Sigmoid colon (tissue), 7 donors: ENCODE measurements around the gene FIBCD1. TPM values are rescaled to one million over a fixed set of nuclear protein-coding genes. Genes with fewer than 3 reads are reported as not detected.
A peak's percentile ranks its signal among the peaks of the same experiment; 100 is the strongest.

Source experiments
- DNase-seq: peaks from one replicate; pipeline ENCODE4 v3.0.0-alpha.2; 2019
- H3K27ac ChIP-seq, 4 donors: fragments of 200-600 bp; sonication (generic); one replicate each; pipeline ENCODE4 v1.5.1; 2016 to 2019; ENCODE audit warnings: mild to moderate bottlenecking in 1 of 4
- H3K27me3 ChIP-seq, 3 donors: fragments of 200-600 bp; sonication (generic); one replicate each; pipeline ENCODE4 v1.5.1; 2019; ENCODE audit warnings: mild to moderate bottlenecking in 1 of 3
- H3K36me3 ChIP-seq, 4 donors: fragments of 200-600 bp; sonication (generic); one replicate each; pipeline ENCODE4 v1.5.1; 2016 to 2019
- H3K4me1 ChIP-seq, 4 donors: fragments of 200-600 bp; sonication (generic); one replicate each; pipeline ENCODE4 v1.5.1; 2017 to 2019
- H3K4me3 ChIP-seq, 4 donors: fragments of 200-600 bp; sonication (generic); one replicate each; pipeline ENCODE4 v1.5.1; 2017 to 2019; ENCODE audit warnings: mild to moderate bottlenecking in 2 of 4, moderate library complexity in 1 of 4
- H3K9me3 ChIP-seq, 4 donors: fragments of 200-600 bp in 3 of 4; sonication (generic) in 3 of 4; one replicate each; pipeline versions ENCODE4 v1.5.1 to v1.6.1; 2013 to 2019
- EP300 ChIP-seq, 4 donors: sonication (generic); formaldehyde crosslinking; IDR thresholded peaks; one replicate each; pipeline ENCODE4 v1.6.1; 2017; ENCODE audit warnings: antibody characterized with exemption in 4 of 4
- POLR2A ChIP-seq, 2 donors: fragments of 450-650 bp; IDR thresholded peaks; one replicate each; pipeline ENCODE4 v1.6.1; 2016; ENCODE audit warnings: antibody characterized with exemption in 2 of 2, mild to moderate bottlenecking in 2 of 2, moderate library complexity in 2 of 2
- POLR2AphosphoS5 ChIP-seq, 4 donors: sonication (generic); formaldehyde crosslinking; IDR thresholded peaks; one replicate each; pipeline ENCODE4 v1.6.1; 2017; ENCODE audit warnings: antibody characterized with exemption in 4 of 4
- WGBS, 2 donors: extraction: QIAGEN DNeasy Blood & Tissue Kit; methylation state at CpG; one replicate each; pipeline ENCODE4 v1.1.7; 2013; 5-methylcytosine and 5-hydroxymethylcytosine counted together
- intact Hi-C: fragments of 100-400 bp; cut with DNase I; formaldehyde crosslinking; loops from one replicate; pipeline ENCODE4 v1.15.1; 2023
- polyA plus RNA-seq, 3 donors: library from polyadenylated mRNA; stranded (reverse); fragments of 200-250 nt; gene quantifications; one replicate each; pipeline ENCODE4 v1.2.3, GENCODE V29; 2013
- total RNA-seq, 4 donors: library from RNA; depleted of rRNA; stranded (reverse); fragments of >200 nt; gene quantifications; one replicate each; pipeline ENCODE4 v1.1.0, GENCODE V29; 2016
- TF ChIP-seq, protein P1 (sequence below), 4 experiments: fragments of 450-650 bp in 3 of 4; fragments of 200-600 bp in 1 of 4; IDR thresholded peaks; one replicate each; pipeline ENCODE4 v1.5.1; 2016 to 2019; ENCODE audit warnings: antibody characterized with exemption in 4 of 4, mild to moderate bottlenecking in 3 of 4, moderate library complexity in 2 of 4
- donor health status: healthy with polysubstance abuse.
- donor health status: Bipolar disorder and iron deficiency.
- donor health status: healthy.

FIBCD1 gene
- total and polyA plus RNA-seq, 7 donors: 0.36 to 11.9 (median 10.6) TPM; not detected in 3

DNA sequence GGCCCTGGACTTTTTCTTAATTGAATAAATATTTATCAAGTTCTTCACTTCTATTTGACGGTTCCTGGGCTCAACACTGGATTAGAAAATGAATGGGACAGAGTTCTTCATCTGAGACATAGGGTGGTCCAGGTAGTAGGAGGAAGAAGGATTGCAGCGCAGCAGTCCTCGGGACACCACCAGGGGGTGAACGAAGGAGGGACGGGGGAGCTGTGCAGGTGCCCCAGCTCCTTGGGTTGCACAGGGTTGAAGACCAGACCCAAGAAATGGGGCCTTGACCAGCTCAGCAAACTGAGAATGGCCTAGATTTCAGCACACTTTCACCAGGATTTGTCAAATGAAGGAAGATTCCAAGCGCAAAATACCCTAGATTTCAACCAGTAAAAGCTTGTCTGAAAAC is 74.5 kb downstream of the FIBCD1 start:
- Histone ChIP-seq H3K4me1 (peaks cover 0 to 98% (median 90%) of the 10 kb centered on the region in 4 donors), H3K27ac (peak overlapping the region; percentile 39 to 95 (median 87)), H3K27me3 (no peaks in the 10 kb centered on the region), H3K9me3 (no peaks in the 10 kb centered on the region), H3K36me3 (peaks cover 0 to 64% (median 20%) of the 10 kb centered on the region in 4 donors), H3K4me3 (no peak overlapping the region)
- 81 to 87% methylated on average over 6 of the region's 6 CpGs for WGBS, 2 donors
- DNase-seq: no peak
- TF ChIP-seq POLR2A (IDR thresholded peaks at IDR 0.05) (no peak), POLR2AphosphoS5 (IDR thresholded peaks at IDR 0.05) (no peak)
- TF ChIP-seq, protein P1, sequence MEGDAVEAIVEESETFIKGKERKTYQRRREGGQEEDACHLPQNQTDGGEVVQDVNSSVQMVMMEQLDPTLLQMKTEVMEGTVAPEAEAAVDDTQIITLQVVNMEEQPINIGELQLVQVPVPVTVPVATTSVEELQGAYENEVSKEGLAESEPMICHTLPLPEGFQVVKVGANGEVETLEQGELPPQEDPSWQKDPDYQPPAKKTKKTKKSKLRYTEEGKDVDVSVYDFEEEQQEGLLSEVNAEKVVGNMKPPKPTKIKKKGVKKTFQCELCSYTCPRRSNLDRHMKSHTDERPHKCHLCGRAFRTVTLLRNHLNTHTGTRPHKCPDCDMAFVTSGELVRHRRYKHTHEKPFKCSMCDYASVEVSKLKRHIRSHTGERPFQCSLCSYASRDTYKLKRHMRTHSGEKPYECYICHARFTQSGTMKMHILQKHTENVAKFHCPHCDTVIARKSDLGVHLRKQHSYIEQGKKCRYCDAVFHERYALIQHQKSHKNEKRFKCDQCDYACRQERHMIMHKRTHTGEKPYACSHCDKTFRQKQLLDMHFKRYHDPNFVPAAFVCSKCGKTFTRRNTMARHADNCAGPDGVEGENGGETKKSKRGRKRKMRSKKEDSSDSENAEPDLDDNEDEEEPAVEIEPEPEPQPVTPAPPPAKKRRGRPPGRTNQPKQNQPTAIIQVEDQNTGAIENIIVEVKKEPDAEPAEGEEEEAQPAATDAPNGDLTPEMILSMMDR (IDR thresholded peaks at IDR 0.05): no peak
- intact Hi-C loops: loop anchor here (10.0 kb wide), 1 partner anchor 420 kb away; the partner anchor contains the start of gene ASS1

DNA sequence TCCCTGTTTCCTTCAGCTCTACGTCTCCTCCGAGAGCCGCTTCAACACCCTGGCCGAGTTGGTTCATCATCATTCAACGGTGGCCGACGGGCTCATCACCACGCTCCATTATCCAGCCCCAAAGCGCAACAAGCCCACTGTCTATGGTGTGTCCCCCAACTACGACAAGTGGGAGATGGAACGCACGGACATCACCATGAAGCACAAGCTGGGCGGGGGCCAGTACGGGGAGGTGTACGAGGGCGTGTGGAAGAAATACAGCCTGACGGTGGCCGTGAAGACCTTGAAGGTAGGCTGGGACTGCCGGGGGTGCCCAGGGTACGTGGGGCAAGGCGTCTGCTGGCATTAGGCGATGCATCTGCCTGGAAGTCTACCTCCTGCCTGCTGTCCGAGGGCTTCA is 76.3 kb downstream of the FIBCD1 start:
- H3K27me3 ChIP-seq: no peaks in the 10 kb centered on the region
- no peak overlapping the region for H3K4me3 ChIP-seq
- H3K36me3 ChIP-seq: peaks cover 0 to 55% (median 20%) of the 10 kb centered on the region in 4 donors
- H3K4me1 ChIP-seq: peaks cover 0 to 99% (median 90%) of the 10 kb centered on the region in 4 donors
- H3K9me3 ChIP-seq: no peaks in the 10 kb centered on the region
- TF ChIP-seq POLR2AphosphoS5 (IDR thresholded peaks at IDR 0.05) (peak in 2 of 4 donors; percentile 31 to 49), POLR2A (IDR thresholded peaks at IDR 0.05) (no peak)
- intact Hi-C loops: loop anchor here (1.0 to 10.0 kb wide), 3 partner anchors 91 to 418 kb away; partner anchors contain the start of gene ASS1
- WGBS, 2 donors: 85 to 93% methylated on average over 23 of the region's 23 CpGs
- peak; percentile 78 for DNase-seq
- peak overlapping the region; percentile 82 to 95 (median 87) for H3K27ac ChIP-seq

DNA sequence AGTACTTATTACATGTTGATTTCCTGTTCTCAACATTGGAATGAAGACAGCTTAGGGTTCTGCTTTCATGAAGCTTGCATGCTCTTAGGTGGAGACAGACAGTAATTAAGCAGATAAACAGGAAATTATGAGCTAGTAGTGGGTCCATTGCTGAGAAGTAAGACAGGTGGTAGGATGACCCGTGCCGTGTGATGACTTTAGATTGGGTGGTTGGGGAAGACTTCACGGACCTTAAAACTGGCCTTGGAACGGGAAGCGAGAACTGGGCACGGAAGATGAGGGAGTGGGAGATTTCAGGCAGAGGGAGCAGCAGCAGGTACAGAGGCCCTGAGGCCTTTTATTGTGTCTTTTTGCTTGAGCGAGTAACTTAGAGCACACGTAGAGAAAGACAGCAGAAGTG is 76.8 kb downstream of the FIBCD1 start:
- DNase-seq: no peak
- peak in 1 of 4 donors; percentile 52 for TF ChIP-seq POLR2AphosphoS5 (IDR thresholded peaks at IDR 0.05)
- TF ChIP-seq POLR2A (IDR thresholded peaks at IDR 0.05): no peak
- peaks cover 0 to 99% (median 90%) of the 10 kb centered on the region in 4 donors for H3K4me1 ChIP-seq
- H3K27me3 ChIP-seq: no peaks in the 10 kb centered on the region
- intact Hi-C loops: loop anchor here (10.0 kb wide), 1 partner anchor 417 kb away; the partner anchor contains the start of gene ASS1
- peaks cover 0 to 57% (median 21%) of the 10 kb centered on the region in 4 donors for H3K36me3 ChIP-seq
- H3K9me3 ChIP-seq: no peaks in the 10 kb centered on the region
- H3K4me3 ChIP-seq: no peak overlapping the region
- WGBS, 2 donors: 87 to 91% methylated on average over 8 of the region's 8 CpGs
- peak overlapping the region; percentile 82 to 95 (median 87) for H3K27ac ChIP-seq

DNA sequence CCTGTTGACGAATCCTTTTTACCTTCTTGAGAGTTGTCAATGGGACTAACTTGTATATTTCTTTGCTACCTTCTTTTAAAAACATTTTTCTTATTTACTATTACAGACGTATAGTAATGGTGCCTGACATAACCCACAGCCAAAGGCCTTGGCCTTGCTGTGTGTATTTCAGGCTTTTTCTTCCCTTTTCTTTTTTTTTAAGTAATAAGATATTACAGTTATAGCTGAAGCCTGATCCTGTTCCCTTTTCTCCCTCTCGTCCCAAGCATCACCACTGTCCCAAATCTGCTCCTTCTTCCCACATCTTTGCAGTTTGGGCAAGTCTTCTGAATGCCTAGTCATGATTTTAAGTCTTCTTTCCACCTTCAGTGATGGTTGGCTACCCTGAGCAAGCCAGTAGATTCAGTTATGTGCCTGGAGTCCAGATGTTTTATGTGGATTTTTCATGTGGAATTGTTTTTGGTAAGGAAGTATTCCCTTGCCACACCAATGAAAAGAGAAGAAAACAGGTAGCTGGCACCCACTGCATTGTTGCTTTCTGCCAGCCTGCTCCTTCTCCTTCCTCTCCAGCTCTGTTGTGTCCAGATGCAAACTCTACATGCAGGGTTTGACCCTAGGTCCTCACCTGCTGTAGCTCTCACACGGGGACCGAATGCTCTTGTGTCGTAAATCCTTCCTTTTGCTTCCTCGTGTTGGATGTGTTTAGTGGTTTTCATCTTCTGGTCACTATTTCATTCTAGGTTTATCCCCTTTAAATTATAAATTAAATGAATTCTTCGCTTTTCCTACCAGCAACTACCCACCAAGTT is 77.5 kb downstream of the FIBCD1 start:
- intact Hi-C loops: loop anchor here (10.0 kb wide), 1 partner anchor 417 kb away; the partner anchor contains the start of gene ASS1
- TF ChIP-seq EP300 (IDR thresholded peaks at IDR 0.05) (no peak), POLR2AphosphoS5 (IDR thresholded peaks at IDR 0.05) (no peak), POLR2A (IDR thresholded peaks at IDR 0.05) (no peak)
- TF ChIP-seq, protein P1 (IDR thresholded peaks at IDR 0.05): no peak
- peaks cover 2 to 64% (median 23%) of the 10 kb centered on the region in 4 donors for H3K36me3 ChIP-seq
- no peaks in the 10 kb centered on the region for H3K27me3 ChIP-seq
- H3K4me3 ChIP-seq: no peak overlapping the region
- no peaks in the 10 kb centered on the region for H3K9me3 ChIP-seq
- DNase-seq: no peak
- peak overlapping the region; percentile 82 to 95 (median 87) for H3K27ac ChIP-seq
- H3K4me1 ChIP-seq: peaks cover 0 to 99% (median 88%) of the 10 kb centered on the region in 4 donors
- WGBS, 2 donors: 53 to 72% methylated on average over 8 of the region's 8 CpGs

DNA sequence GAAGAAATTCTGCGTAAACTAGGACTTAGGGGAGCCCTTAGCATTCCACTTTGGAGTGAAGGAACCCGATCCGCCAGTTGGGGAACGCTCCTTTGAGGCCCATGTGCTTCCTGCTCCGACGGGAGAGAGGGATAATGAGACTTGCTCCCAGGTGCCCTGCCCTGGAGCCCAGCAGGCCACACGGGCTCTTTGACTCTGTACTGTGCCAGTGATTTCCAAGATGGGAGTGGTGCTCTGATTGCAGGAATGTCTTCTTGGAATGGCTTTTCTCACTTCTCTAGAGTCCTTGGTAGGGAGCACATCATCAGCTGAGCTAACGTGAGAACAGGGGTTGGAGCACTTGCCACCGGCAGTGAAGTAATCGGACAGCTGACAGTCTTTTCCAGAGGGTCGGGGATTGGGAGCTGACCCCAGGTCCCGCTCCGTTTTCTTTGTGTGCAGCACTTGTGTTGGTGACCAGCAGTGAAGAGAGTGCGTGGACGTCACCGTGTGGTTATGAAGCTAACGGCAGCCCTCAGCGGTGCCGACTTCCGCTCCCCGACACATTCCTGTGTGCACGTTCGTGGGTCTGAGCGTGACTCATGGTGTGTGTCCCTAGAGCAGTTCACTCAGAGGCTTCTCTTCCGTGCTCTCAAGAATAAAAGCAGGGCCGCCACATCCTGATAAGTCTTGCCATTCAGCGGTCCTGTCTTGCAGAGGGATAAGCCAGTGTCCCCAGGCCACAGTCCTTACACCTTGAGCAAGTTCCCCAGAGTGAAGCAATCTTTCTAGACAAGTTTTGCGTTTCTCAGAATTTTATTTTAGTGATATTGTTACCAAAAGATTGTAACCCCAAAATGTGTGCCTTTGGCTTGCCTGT is 78.4 kb downstream of the FIBCD1 start:
- no peaks in the 10 kb centered on the region for H3K9me3 ChIP-seq
- 75 to 76% methylated on average over 28 of the region's 28 CpGs for WGBS, 2 donors
- intact Hi-C loops: loop anchor here (10.0 kb wide), 1 partner anchor 416 kb away; the partner anchor contains the start of gene ASS1
- TF ChIP-seq, protein P1 (IDR thresholded peaks at IDR 0.05): peak in 3 of 4 experiments; percentile 45 to 46 (median 45)
- peak; percentile 58 to 84 (median 79) for TF ChIP-seq POLR2AphosphoS5 (IDR thresholded peaks at IDR 0.05)
- peak in 2 of 4 donors; percentile 71 to 75 for TF ChIP-seq EP300 (IDR thresholded peaks at IDR 0.05)
- TF ChIP-seq POLR2A (IDR thresholded peaks at IDR 0.05): no peak
- DNase-seq: peak; percentile 97
- H3K4me1 ChIP-seq: peaks cover 0 to 92% (median 82%) of the 10 kb centered on the region in 4 donors
- no peaks in the 10 kb centered on the region for H3K27me3 ChIP-seq
- peaks cover 11 to 68% (median 28%) of the 10 kb centered on the region in 4 donors for H3K36me3 ChIP-seq
- H3K27ac ChIP-seq: peak overlapping the region; percentile 82 to 95 (median 87)
- peak overlapping the region in 2 of 4 donors; percentile 3 to 4 for H3K4me3 ChIP-seq
